ENCODE measurements around the gene FANCC. TPM values are rescaled to one million over a fixed set of nuclear protein-coding genes. Genes with fewer than 3 reads are reported as not detected.

Gene FANCC
- total RNA-seq, 2 donors from 2014 or later = 10.5 to 23.6 TPM

GRCh38 chr9:95197692-95198271 lies 119.7 kb downstream of the FANCC start:
- no peak for DNase-seq
- H3K4me1 ChIP-seq = no peaks in the 10 kb centered on the region
- no peak overlapping the region for H3K27ac ChIP-seq
- no peaks in the 10 kb centered on the region for H3K27me3 ChIP-seq
- H3K9ac ChIP-seq (ENCODE audit: low read depth in 2 of 2, low read length in 2 of 2) = no peak overlapping the region
- H3K36me3 ChIP-seq = no peaks in the 10 kb centered on the region
- intact Hi-C loops (cut with DNase I) = no loop called here
- H3K4me3 ChIP-seq = no peak overlapping the region
- TF ChIP-seq CTCF (IDR thresholded peaks at IDR 0.05) = no peak
- no peaks in the 10 kb centered on the region for H3K9me3 ChIP-seq

- Histone ChIP-seq H3K36me3 (no peaks in the 10 kb centered on the region), H3K4me1 (no peaks in the 10 kb centered on the region)
- no peak for TF ChIP-seq CTCF (IDR thresholded peaks at IDR 0.05)
These were observed 124.0 kb downstream of the FANCC start for GRCh38 chr9:95193480-95193879.

GRCh38 chr9:95193067-95193466 lies 124.4 kb downstream of the FANCC start:
- DNase-seq = no peak
- Histone ChIP-seq H3K4me3 (no peak overlapping the region), H3K4me1 (no peaks in the 10 kb centered on the region), H3K27me3 (no peaks in the 10 kb centered on the region), H3K9ac (ENCODE audit: low read depth in 2 of 2, low read length in 2 of 2) (no peak overlapping the region), H3K27ac (no peak overlapping the region), H3K9me3 (no peaks in the 10 kb centered on the region), H3K36me3 (no peaks in the 10 kb centered on the region)
- intact Hi-C loops (cut with DNase I) = no loop called here
- no peak for TF ChIP-seq CTCF (IDR thresholded peaks at IDR 0.05)

More at GRCh38 chr9:95193480-95193879, 124.0 kb downstream of the FANCC start:
- Histone ChIP-seq H3K9ac (ENCODE audit: low read depth in 2 of 2, low read length in 2 of 2) (no peak overlapping the region), H3K27ac (no peak overlapping the region), H3K4me3 (no peak overlapping the region), H3K9me3 (no peaks in the 10 kb centered on the region), H3K27me3 (no peaks in the 10 kb centered on the region)
- intact Hi-C loops (cut with DNase I) = no loop called here
- no peak for DNase-seq

- no peak for DNase-seq
- no peaks in the 10 kb centered on the region for H3K36me3 ChIP-seq
- no peak overlapping the region for H3K4me3 ChIP-seq
- H3K27me3 ChIP-seq = no peaks in the 10 kb centered on the region
- H3K9me3 ChIP-seq = no peaks in the 10 kb centered on the region
- H3K9ac ChIP-seq (ENCODE audit: low read depth in 2 of 2, low read length in 2 of 2) = no peak overlapping the region
- intact Hi-C loops (cut with DNase I) = no loop called here
- TF ChIP-seq CTCF (IDR thresholded peaks at IDR 0.05) = no peak
- H3K4me1 ChIP-seq = no peaks in the 10 kb centered on the region
- H3K27ac ChIP-seq = no peak overlapping the region
These were observed 124.9 kb downstream of the FANCC start for GRCh38 chr9:95192631-95193030.

- H3K36me3 ChIP-seq = no peaks in the 10 kb centered on the region
- H3K9ac ChIP-seq (ENCODE audit: low read depth in 2 of 2, low read length in 2 of 2) = no peak overlapping the region
- no peaks in the 10 kb centered on the region for H3K9me3 ChIP-seq
- DNase-seq = no peak
- H3K27me3 ChIP-seq = no peaks in the 10 kb centered on the region
- TF ChIP-seq CTCF (IDR thresholded peaks at IDR 0.05) = no peak
- no peak overlapping the region for H3K27ac ChIP-seq
- intact Hi-C loops (cut with DNase I) = no loop called here
- no peak overlapping the region for H3K4me3 ChIP-seq
- H3K4me1 ChIP-seq = no peaks in the 10 kb centered on the region
These were observed 127.1 kb downstream of the FANCC start for GRCh38 chr9:95190413-95190812.
